ENCODE results near the gene MRPL9. TPM values are rescaled to one million over a fixed set of nuclear protein-coding genes. Genes with fewer than 3 reads are reported as not detected.
"Not testable (repeated sequence)": the region's sequence is repeated elsewhere in the genome, so short reads cannot be mapped to it uniquely, and the experiment has no call there.

Gene MRPL9
- total RNA-seq, 3 donors from 2014 or later (not counting 1 experiment from before 2014, with no cell fraction given): 93.6 to 110 (median 107) TPM

GRCh38 chr1:151737026-151737425 lies 26.3 kb downstream of the MRPL9 start:
- no peak for TF ChIP-seq CTCF (IDR thresholded peaks at IDR 0.05)
- ATAC-seq: no peak
- WGBS (ENCODE audit: insufficient coverage): 88% methylated on average over 2 of the region's 2 CpGs

GRCh38 chr1:151733995-151734394 lies 29.3 kb downstream of the MRPL9 start:
- H3K4me3 ChIP-seq (ENCODE audit: low read length); H3K36me3 Mint-ChIP-seq; H3K4me1 Mint-ChIP-seq; H3K36me3 ChIP-seq (ENCODE audit: control insufficient read depth, insufficient read depth, low read length); H3K4me3 Mint-ChIP-seq; DNase-seq; H3K4me1 ChIP-seq (ENCODE audit: control insufficient read depth, insufficient read depth, low read length); H3K27ac Mint-ChIP-seq; H3K27ac ChIP-seq (ENCODE audit: low read length); H3K9me3 Mint-ChIP-seq; H3K9me3 ChIP-seq (ENCODE audit: control insufficient read depth, insufficient read depth, low read length); ATAC-seq; H3K27me3 ChIP-seq (ENCODE audit: control insufficient read depth, insufficient read depth, low read length): not testable (repeated sequence)
- WGBS (ENCODE audit: insufficient coverage): 88% methylated on average over 9 of the region's 9 CpGs
- intact Hi-C loops (cut with micrococcal nuclease): loop anchor here (5.0 to 10.0 kb wide), 3 partner anchors 199 to 429 kb away; no protein-coding TSS in a partner anchor
- peaks cover 13 to 22% of the 10 kb centered on the region in 2 donors for H3K27me3 Mint-ChIP-seq (ENCODE audit: low read depth in 2 of 2)

More at GRCh38 chr1:151737026-151737425, 26.3 kb downstream of the MRPL9 start:
- H3K9me3 ChIP-seq (ENCODE audit: control insufficient read depth, insufficient read depth, low read length): peaks cover 9% of the 10 kb centered on the region
- H3K4me1 ChIP-seq (ENCODE audit: control insufficient read depth, insufficient read depth, low read length): no peaks in the 10 kb centered on the region
- H3K27ac Mint-ChIP-seq: no peak overlapping the region
- no peak overlapping the region for H3K4me3 ChIP-seq (ENCODE audit: low read length)
- no peaks in the 10 kb centered on the region for H3K27me3 ChIP-seq (ENCODE audit: control insufficient read depth, insufficient read depth, low read length)
- intact Hi-C loops (cut with micrococcal nuclease): loop anchor here (10.0 kb wide), 2 partner anchors 202 to 432 kb away; no protein-coding TSS in a partner anchor
- H3K27ac ChIP-seq (ENCODE audit: low read length): no peak overlapping the region
- H3K27me3 Mint-ChIP-seq (ENCODE audit: low read depth in 2 of 2): peaks cover 8 to 16% of the 10 kb centered on the region in 2 donors
- H3K36me3 ChIP-seq (ENCODE audit: control insufficient read depth, insufficient read depth, low read length): no peaks in the 10 kb centered on the region
- peaks cover 0 to 5% of the 10 kb centered on the region in 2 donors for H3K9me3 Mint-ChIP-seq
- no peaks in the 10 kb centered on the region for H3K4me1 Mint-ChIP-seq
- H3K36me3 Mint-ChIP-seq: no peaks in the 10 kb centered on the region
- no peak for DNase-seq
- no peak overlapping the region for H3K4me3 Mint-ChIP-seq

GRCh38 chr1:151733126-151733525 lies 30.2 kb downstream of the MRPL9 start:
- Histone ChIP-seq H3K27me3 (ENCODE audit: control insufficient read depth, insufficient read depth, low read length) (no peaks in the 10 kb centered on the region), H3K27ac (ENCODE audit: low read length) (no peak overlapping the region), H3K4me3 (ENCODE audit: low read length) (no peak overlapping the region), H3K36me3 (ENCODE audit: control insufficient read depth, insufficient read depth, low read length) (no peaks in the 10 kb centered on the region), H3K4me1 (ENCODE audit: control insufficient read depth, insufficient read depth, low read length) (no peaks in the 10 kb centered on the region), H3K9me3 (ENCODE audit: control insufficient read depth, insufficient read depth, low read length) (peaks cover 9% of the 10 kb centered on the region)
- 77% methylated on average over 3 of the region's 3 CpGs for WGBS (ENCODE audit: insufficient coverage)
- intact Hi-C loops (cut with micrococcal nuclease): loop anchor here (5.0 to 10.0 kb wide), 3 partner anchors 198 to 428 kb away; no protein-coding TSS in a partner anchor
- Mint-ChIP-seq H3K4me1 (no peaks in the 10 kb centered on the region), H3K9me3 (peaks cover 0 to 5% of the 10 kb centered on the region in 2 donors), H3K27me3 (ENCODE audit: low read depth in 2 of 2) (peaks cover 18 to 28% of the 10 kb centered on the region in 2 donors), H3K36me3 (no peaks in the 10 kb centered on the region), H3K4me3 (no peak overlapping the region), H3K27ac (no peak overlapping the region)
- no peak for ATAC-seq
- no peak for DNase-seq
- TF ChIP-seq CTCF (IDR thresholded peaks at IDR 0.05): no peak

GRCh38 chr1:151729966-151730291 lies 33.4 kb downstream of the MRPL9 start:
- H3K27ac ChIP-seq (ENCODE audit: low read length): no peak overlapping the region
- no peaks in the 10 kb centered on the region for H3K9me3 ChIP-seq (ENCODE audit: control insufficient read depth, insufficient read depth, low read length)
- no peaks in the 10 kb centered on the region for H3K36me3 ChIP-seq (ENCODE audit: control insufficient read depth, insufficient read depth, low read length)
- H3K27me3 ChIP-seq (ENCODE audit: control insufficient read depth, insufficient read depth, low read length): peaks cover 2% of the 10 kb centered on the region
- no peaks in the 10 kb centered on the region for H3K4me1 ChIP-seq (ENCODE audit: control insufficient read depth, insufficient read depth, low read length)
- Mint-ChIP-seq H3K27ac (no peak overlapping the region), H3K36me3 (no peaks in the 10 kb centered on the region), H3K4me1 (no peaks in the 10 kb centered on the region), H3K27me3 (ENCODE audit: low read depth in 2 of 2) (peaks cover 29 to 41% of the 10 kb centered on the region in 2 donors), H3K4me3 (no peak overlapping the region), H3K9me3 (no peaks in the 10 kb centered on the region)
- 86% methylated on average over 4 of the region's 4 CpGs for WGBS (ENCODE audit: insufficient coverage)
- intact Hi-C loops (cut with micrococcal nuclease): loop anchor here (5.0 to 10.0 kb wide), 3 partner anchors 195 to 425 kb away; no protein-coding TSS in a partner anchor
- DNase-seq: no peak
- TF ChIP-seq CTCF (IDR thresholded peaks at IDR 0.05): no peak
- H3K4me3 ChIP-seq (ENCODE audit: low read length): no peak overlapping the region
- ATAC-seq: no peak

Data from natural killer cell (primary cell).